GM23248 (cell line): ENCODE data around the gene ANO4. TPM values are rescaled to one million over a fixed set of nuclear protein-coding genes. Genes with fewer than 3 reads are reported as not detected.

Experiments
- DNase-seq: peaks from one replicate; pipeline ENCODE4 v3.0.0-alpha.2; 2015
- H2AFZ ChIP-seq: fragments of 200-600 bp; sonication (generic); 2 replicates; pipeline ENCODE4 v1.6.1; 2016; ENCODE audit warnings: antibody characterized with exemption
- H3F3A ChIP-seq: fragments of 200-600 bp; sonication (generic); 2 replicates; pipeline ENCODE4 v1.6.1; 2016; ENCODE audit warnings: mild to moderate bottlenecking, antibody characterized with exemption, mixed run types; ENCODE audit not compliant: insufficient read depth
- H3K27ac ChIP-seq: fragments of 200-600 bp; sonication (generic); 2 replicates; pipeline ENCODE4 v1.5.1; 2016; ENCODE audit warnings: mild to moderate bottlenecking
- H3K27me3 ChIP-seq: fragments of 200-600 bp; sonication (generic); replicated peaks from 2 replicates; pipeline ENCODE4 v1.6.1; 2016; ENCODE audit warnings: mild to moderate bottlenecking; ENCODE audit not compliant: insufficient read depth
- H3K36me3 ChIP-seq: fragments of 200-600 bp; sonication (generic); 2 replicates; pipeline ENCODE4 v1.6.1; 2016; ENCODE audit warnings: low read depth, mild to moderate bottlenecking
- H3K4me1 ChIP-seq: fragments of 200-600 bp; sonication (generic); 2 replicates; pipeline ENCODE4 v1.6.1; 2016; ENCODE audit warnings: mild to moderate bottlenecking; ENCODE audit not compliant: insufficient read depth
- H3K4me2 ChIP-seq: fragments of 200-600 bp; sonication (generic); one replicate; pipeline ENCODE4 v1.6.1; 2016; ENCODE audit warnings: mild to moderate bottlenecking; ENCODE audit not compliant: unreplicated experiment
- H3K4me3 ChIP-seq: fragments of 200-600 bp; sonication (generic); 2 replicates; pipeline ENCODE4 v1.5.1; 2016; ENCODE audit warnings: mild to moderate bottlenecking
- H3K79me2 ChIP-seq: fragments of 200-600 bp; sonication (generic); 2 replicates; pipeline ENCODE4 v1.6.1; 2016; ENCODE audit warnings: mild to moderate bottlenecking; ENCODE audit not compliant: insufficient read depth
- H3K9ac ChIP-seq: fragments of 200-600 bp; sonication (generic); 2 replicates; pipeline ENCODE4 v1.6.1; 2016; ENCODE audit warnings: mild to moderate bottlenecking
- H3K9me2 ChIP-seq: fragments of 200-600 bp; sonication (generic); 2 replicates; pipeline ENCODE4 v1.6.1; 2016; ENCODE audit warnings: mixed run types, mild to moderate bottlenecking, moderate library complexity; ENCODE audit not compliant: insufficient read depth
- H3K9me3 ChIP-seq: fragments of 200-600 bp; sonication (generic); one replicate; pipeline ENCODE4 v1.6.1; 2017; ENCODE audit warnings: low read depth
- H4K20me1 ChIP-seq: fragments of 200-600 bp; sonication (generic); 2 replicates; pipeline ENCODE4 v1.6.0; 2016; ENCODE audit not compliant: insufficient read depth
- EZH2 ChIP-seq: fragments of 200-600 bp; sonication (generic); IDR thresholded peaks from 2 replicates; pipeline ENCODE4 v1.6.1; 2018; ENCODE audit warnings: antibody characterized with exemption, mild to moderate bottlenecking; ENCODE audit not compliant: insufficient read depth, poor library complexity, severe bottlenecking
- EZH2phosphoT487 ChIP-seq: fragments of 200-600 bp; sonication (generic); IDR thresholded peaks from 2 replicates; pipeline ENCODE4 v1.6.1; 2018; ENCODE audit warnings: antibody characterized with exemption, moderate library complexity, mild to moderate bottlenecking, low read depth; ENCODE audit not compliant: insufficient read depth
- WGBS, 2 experiments: methylation state at CpG; one replicate each; pipeline ENCODE4 v1.1.6; 2015 to 2017; ENCODE audit warnings: low lambda C conversion rate in 2 of 2, low coverage in 1 of 2; ENCODE audit errors: missing lambda C conversion rate in 2 of 2; 5-methylcytosine and 5-hydroxymethylcytosine counted together
- in situ Hi-C: fragments of 300-500 bp; cut with MboI; formaldehyde crosslinking; loops from 2 replicates; pipeline ENCODE4 v1.15.0; 2020
- polyA plus RNA-seq: library from polyadenylated mRNA; unstranded; fragments of >200 nt; fragmentation: Nextera tagmentation; extraction: Ambion mirVana; gene quantifications from 2 replicates; pipeline ENCODE4 v1.2.1, GENCODE V29; 2016
- total RNA-seq: library from RNA; depleted of rRNA; stranded (reverse); fragments of >200 nt; shearing (Covaris generic); gene quantifications from 2 replicates; pipeline ENCODE4 v1.2.3, GENCODE V29; 2014

ANO4 gene
- total and polyA plus RNA-seq, 2 experiments from 2014 or later: 6.6 to 7.6 TPM

- peak; percentile 5 for DNase-seq
- H3K9me2 ChIP-seq: no peaks in the 10 kb centered on the region
- no peak overlapping the region for H3K27ac ChIP-seq
- no peaks in the 10 kb centered on the region for H4K20me1 ChIP-seq
- no peaks in the 10 kb centered on the region for H3F3A ChIP-seq
- H3K36me3 ChIP-seq: no peaks in the 10 kb centered on the region
- H3K27me3 ChIP-seq: no peaks in the 10 kb centered on the region
- TF ChIP-seq EZH2phosphoT487 (no peak), EZH2 (no peak)
- no peak overlapping the region for H3K4me2 ChIP-seq
- H3K9ac ChIP-seq: no peak overlapping the region
- no peak overlapping the region for H3K4me3 ChIP-seq
- in situ Hi-C loops: no loop called here
- 41 to 48% methylated on average over 3 of the region's 3 CpGs for WGBS, 2 experiments
- no peak overlapping the region for H2AFZ ChIP-seq
- no peaks in the 10 kb centered on the region for H3K9me3 ChIP-seq
- no peaks in the 10 kb centered on the region for H3K79me2 ChIP-seq
- H3K4me1 ChIP-seq: no peaks in the 10 kb centered on the region; the same call in 1 of the 2 replicates
These were observed 104.7 kb downstream of the ANO4 start for GRCh38 chr12:100899301-100899700.

- Histone ChIP-seq H3K27me3 (no peaks in the 10 kb centered on the region), H3K9me2 (no peaks in the 10 kb centered on the region), H3K36me3 (no peaks in the 10 kb centered on the region), H3K4me1 (no peaks in the 10 kb centered on the region; the same call in 1 of the 2 replicates), H3K9me3 (no peaks in the 10 kb centered on the region), H3K4me2 (no peak overlapping the region), H3K27ac (no peak overlapping the region), H3F3A (no peaks in the 10 kb centered on the region), H3K9ac (no peak overlapping the region), H3K4me3 (no peak overlapping the region), H2AFZ (no peak overlapping the region), H4K20me1 (no peaks in the 10 kb centered on the region), H3K79me2 (no peaks in the 10 kb centered on the region)
- no peak for DNase-seq
- in situ Hi-C loops: no loop called here
- TF ChIP-seq EZH2 (no peak), EZH2phosphoT487 (no peak)
- whole genome bisulfite sequencing, 2 experiments: 98% methylated on average over 2 of the region's 2 CpGs
These were observed 106.2 kb downstream of the ANO4 start for GRCh38 chr12:100900808-100901207.

GRCh38 chr12:100901266-100901665 lies 106.7 kb downstream of the ANO4 start:
- Histone ChIP-seq H3K27me3 (no peaks in the 10 kb centered on the region), H3K9me3 (no peaks in the 10 kb centered on the region), H3K27ac (no peak overlapping the region), H3K79me2 (no peaks in the 10 kb centered on the region), H3K4me2 (no peak overlapping the region), H3K36me3 (no peaks in the 10 kb centered on the region), H3K9ac (no peak overlapping the region), H2AFZ (no peak overlapping the region), H3K4me3 (no peak overlapping the region), H3K9me2 (no peaks in the 10 kb centered on the region), H4K20me1 (no peaks in the 10 kb centered on the region), H3F3A (no peaks in the 10 kb centered on the region), H3K4me1 (no peaks in the 10 kb centered on the region; the same call in 1 of the 2 replicates)
- TF ChIP-seq EZH2phosphoT487: no peak
- no peak for TF ChIP-seq EZH2
- in situ Hi-C loops: no loop called here
- WGBS, 2 experiments: 74 to 79% methylated on average over 1 of the region's 1 CpG
- DNase-seq: no peak

- TF ChIP-seq EZH2phosphoT487 (no peak), EZH2 (no peak)
- Histone ChIP-seq H4K20me1 (no peaks in the 10 kb centered on the region), H3K9ac (no peak overlapping the region), H3K79me2 (no peaks in the 10 kb centered on the region), H3K36me3 (no peaks in the 10 kb centered on the region), H3K4me3 (no peak overlapping the region), H3K27me3 (no peaks in the 10 kb centered on the region), H3K9me2 (no peaks in the 10 kb centered on the region), H3F3A (peaks cover 11% of the 10 kb centered on the region; the same call in 1 of the 2 replicates), H2AFZ (no peak overlapping the region), H3K9me3 (no peaks in the 10 kb centered on the region), H3K27ac (no peak overlapping the region), H3K4me2 (no peak overlapping the region), H3K4me1 (peaks cover 8% of the 10 kb centered on the region)
- peak; percentile 78 for DNase-seq
- 64 to 65% methylated on average over 3 of the region's 3 CpGs for WGBS, 2 experiments
- in situ Hi-C loops: no loop called here
These were observed 109.7 kb downstream of the ANO4 start for GRCh38 chr12:100904270-100904669.

- Histone ChIP-seq H4K20me1 (no peaks in the 10 kb centered on the region), H3F3A (peaks cover 17% of the 10 kb centered on the region), H3K36me3 (no peaks in the 10 kb centered on the region), H3K4me3 (no peak overlapping the region), H3K4me1 (peaks cover 19% of the 10 kb centered on the region), H3K9me2 (no peaks in the 10 kb centered on the region), H3K27me3 (no peaks in the 10 kb centered on the region), H3K9ac (no peak overlapping the region), H3K79me2 (no peaks in the 10 kb centered on the region), H3K9me3 (no peaks in the 10 kb centered on the region), H3K27ac (peak overlapping the region; percentile 40), H2AFZ (peak overlapping the region; percentile 14; the same call in 1 of the 2 replicates), H3K4me2 (peak overlapping the region; percentile 30)
- DNase-seq: peak; percentile 96
- no peak for TF ChIP-seq EZH2phosphoT487
- TF ChIP-seq EZH2: no peak
- 10 to 14% methylated on average over 2 of the region's 2 CpGs for WGBS, 2 experiments
- in situ Hi-C loops: no loop called here
These were observed 113.9 kb downstream of the ANO4 start for GRCh38 chr12:100908501-100908900.
